Activated CD8-positive, alpha-beta memory T cell treated with anti-CD3 and anti-CD28 coated beads, Interleukin-2, amount 50 U/mL, for 48 hours (primary cell): ENCODE data around the gene TPRKB.
"Not testable (repeated sequence)": the region's sequence is repeated elsewhere in the genome, so short reads cannot be mapped to it uniquely, and the experiment has no call there.

Source experiments
- DNase-seq: peaks from one replicate; pipeline ENCODE4 v3.0.0-alpha.2; 2020

The TPRKB gene

DNA sequence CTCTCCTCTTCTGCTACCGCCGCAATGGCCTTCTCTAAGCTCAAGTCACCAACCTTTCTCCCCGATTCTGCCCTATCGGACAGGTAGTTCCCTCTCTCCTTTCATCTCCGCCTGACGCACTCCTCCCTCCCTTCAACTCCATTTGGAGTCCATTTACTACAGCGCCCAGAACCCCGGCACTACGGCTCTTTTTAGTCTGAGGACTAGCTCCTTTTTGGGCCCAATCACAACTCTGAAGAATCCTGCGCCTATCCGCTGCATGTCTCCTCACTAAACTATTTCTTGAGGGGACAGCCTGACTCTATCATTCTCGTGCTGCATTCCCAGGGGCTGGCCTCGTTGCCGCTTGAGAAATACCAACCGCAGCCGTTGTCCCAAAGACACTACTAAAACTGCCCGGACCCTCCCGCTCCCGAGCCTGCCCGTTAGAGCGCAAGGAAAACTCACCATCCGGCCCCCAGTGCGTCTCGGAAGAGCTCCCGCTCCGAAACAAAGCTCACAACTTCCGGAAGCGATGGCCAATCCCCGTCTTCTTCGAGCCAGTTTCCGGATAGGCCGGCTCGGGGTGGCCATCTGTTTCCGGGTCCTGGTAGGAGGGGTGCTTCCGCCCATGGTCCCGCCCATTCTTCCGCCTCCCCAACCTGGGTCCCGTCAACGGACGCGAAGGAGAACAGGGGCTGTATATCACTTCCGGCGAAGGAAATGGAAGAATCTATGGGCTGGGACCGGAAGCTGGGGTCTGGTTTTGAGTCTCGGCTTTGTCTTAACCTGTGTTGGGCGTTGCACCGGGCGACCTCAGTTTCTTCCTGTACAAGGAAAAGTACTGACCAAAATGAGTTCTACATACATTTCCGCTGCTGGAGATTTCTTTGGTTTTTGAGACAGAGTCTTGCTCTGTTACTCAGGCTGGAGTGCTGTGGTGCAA lies at the start of gene TPRKB:
TSS of gene TPRKB (minus strand) at position 491 of the 925 bp plus-strand sequence. CDS start 2,776 bp downstream, outside the sequence.
- DNase-seq: peak; percentile 96

DNA sequence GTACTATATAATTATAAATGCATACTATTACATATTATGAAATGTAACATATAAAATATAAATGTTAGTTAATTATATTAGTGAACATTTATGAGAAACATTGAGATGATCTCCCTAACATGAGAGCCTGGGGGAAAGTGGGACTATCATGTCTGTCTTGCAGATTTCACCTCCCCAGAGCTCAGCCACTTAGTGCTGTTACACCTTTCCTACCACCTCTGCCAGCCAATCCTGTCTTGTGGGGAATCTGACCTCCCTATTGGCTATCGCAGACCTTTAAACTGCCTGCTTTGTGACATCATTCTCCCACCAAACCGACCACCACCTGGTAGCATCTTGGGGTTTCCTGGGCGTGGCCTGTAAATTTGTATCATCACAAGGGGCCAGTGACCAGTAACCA lies 46.7 kb upstream of the TPRKB start, which contains the start of gene C2orf78:
TSS of gene C2orf78 (plus strand) at position 301 of the 400 bp plus-strand sequence. CDS start 127 bp downstream, outside the sequence.
- not testable (repeated sequence) for DNase-seq

DNA sequence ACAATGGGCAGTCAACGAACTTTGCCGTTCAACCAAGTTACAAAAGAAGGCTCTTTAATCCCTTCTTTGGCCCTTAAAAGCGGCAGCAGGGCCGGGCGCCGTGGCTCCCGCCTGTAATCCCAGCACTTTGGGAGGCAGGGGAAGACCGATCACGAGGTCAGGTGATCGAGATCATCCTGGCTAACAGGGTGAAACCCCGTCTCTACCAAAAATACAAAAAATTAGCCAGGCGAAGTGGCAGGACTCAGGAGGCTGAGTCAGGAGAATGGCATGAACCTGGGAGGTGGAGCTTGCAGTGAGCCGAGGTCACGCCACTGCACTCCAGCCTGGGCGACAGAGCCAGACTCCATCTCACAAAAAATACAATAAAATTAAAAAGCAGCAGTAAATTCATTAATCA lies 46.3 kb upstream of the TPRKB start:
- not testable (repeated sequence) for DNase-seq

DNA sequence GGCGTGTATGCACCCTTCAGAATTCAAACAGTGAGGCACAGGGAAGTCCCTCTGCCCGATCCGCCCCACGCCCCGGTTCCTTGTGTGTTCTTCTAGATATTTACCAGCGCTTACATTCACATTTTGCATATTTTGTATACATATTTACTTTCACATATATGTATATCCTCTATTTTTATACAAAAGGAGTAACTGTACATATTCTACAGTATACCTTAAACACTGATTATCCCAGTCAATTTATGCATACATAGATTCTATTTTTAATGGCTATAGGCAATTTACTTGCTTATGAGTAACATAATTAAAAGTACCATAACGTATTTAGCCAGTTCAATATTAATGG lies 43.1 kb upstream of the TPRKB start:
- no peak for DNase-seq

DNA sequence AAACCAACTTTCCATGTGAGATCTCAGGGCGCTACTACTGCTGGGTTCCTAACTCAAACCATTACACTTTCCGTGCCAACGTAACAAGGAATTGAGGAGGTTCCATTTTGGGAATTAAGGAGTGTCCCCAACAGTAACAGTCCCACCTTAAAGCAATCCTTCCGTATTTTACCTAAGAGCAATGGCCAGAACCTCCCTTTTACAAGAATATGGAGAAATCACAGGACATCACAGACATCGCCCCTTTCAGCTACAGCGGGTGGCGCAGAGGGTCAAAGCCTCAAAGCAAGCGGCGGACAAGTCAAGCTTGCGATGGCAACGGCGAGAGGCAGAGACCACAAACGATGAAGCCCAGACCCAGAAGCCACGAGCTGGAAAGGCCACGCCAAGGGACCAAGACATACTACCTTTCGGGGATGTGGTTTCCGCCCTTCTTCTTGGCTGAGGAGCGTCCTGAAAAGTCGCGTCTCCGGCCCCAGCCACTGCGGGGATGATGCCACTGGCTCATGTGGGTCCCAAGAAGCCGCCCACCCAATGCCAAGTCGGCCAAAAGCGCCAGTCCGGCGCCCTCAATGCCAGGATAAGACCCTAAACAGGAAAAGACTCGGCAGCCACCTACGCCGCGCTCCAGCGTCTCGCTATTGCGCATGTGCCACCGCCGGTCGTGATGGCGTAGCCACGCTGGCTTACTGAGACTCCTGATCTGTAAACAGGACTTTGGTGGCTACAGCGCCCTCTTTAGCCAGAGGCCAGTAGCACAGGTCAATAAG lies 42.5 kb upstream of the TPRKB start, which contains the start of gene DUSP11:
TSS of gene DUSP11 (minus strand) at position 637 of the 770 bp plus-strand sequence. CDS start at position 508, 129 bp downstream.
- peak; percentile 98 for DNase-seq

DNA sequence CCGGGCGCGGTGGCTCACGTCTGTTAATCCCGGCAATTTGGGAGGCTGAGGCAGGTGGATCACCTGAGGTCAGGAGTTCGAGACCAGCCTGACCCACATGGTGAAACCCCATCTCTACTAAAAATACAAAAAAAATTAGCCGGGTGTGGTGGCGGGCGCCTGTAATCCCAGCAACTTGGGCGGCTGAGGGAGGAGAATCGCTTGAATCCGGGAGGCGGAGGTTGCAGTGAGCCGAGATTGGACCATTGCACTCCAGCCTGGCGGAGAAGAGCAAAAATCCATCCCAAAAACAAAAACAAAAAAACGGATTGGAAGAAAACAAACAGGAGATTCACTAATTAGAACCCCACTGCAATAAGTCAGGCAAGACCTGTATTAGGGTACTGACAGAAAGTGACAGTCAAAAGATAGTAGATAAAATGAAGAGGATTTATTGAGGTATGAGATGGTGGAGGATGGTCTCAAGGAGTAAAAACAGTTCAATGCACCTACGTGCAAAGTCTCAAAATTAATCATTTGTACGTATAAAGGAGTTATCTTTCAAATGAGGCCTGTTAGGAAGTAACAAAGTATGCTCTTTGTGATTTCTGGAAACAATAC lies 41.8 kb upstream of the TPRKB start:
- DNase-seq: not testable (repeated sequence)

DNA sequence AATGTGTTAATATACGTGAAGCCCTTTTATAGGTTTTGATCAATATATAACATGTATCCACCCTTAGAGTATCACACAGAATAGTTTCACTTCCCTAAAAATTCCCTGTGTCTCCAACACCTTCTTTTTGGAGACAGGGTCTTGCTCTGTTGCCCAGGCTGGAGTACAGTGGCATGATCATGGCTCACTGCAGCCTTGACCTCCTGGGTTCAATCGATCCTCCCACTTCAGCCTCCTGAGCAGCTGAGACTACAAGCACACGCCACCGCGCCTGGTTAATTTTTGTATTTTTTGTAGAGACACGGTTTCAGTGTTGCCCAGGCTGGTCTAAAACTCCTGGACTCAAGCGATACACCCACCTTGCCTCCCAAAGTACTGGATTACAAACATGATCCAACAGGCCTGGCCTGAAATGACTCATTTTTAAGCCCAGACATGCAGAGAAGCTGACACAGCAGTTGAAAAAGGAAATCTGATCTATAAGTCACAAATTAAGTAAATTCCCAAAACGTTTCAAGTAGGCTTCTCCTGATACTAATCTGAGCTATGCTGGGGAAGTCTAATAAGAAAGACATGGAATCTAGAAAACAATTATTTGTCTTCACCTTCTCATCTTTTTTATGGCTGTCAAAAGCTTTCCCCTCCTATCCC lies 39.8 kb upstream of the TPRKB start:
- no peak for DNase-seq

DNA sequence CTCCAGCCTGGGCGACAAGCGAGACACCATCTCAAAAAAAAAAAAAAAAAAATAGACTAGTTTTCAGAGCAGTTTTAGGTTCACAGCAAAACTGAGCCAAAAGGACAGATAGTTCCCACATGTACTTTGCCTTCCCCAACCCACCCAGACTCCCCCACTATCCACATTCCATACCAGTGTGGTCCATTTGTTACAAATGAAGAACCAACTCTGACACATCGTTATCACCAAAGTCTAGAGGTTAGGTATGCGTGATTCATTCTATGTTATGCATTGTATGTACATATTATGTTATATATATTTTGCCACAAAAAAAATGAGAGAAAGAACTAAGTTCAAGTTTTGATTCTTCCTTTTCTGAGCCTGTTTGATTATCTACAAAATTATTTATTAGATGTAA lies 39.2 kb upstream of the TPRKB start:
- no peak for DNase-seq

DNA sequence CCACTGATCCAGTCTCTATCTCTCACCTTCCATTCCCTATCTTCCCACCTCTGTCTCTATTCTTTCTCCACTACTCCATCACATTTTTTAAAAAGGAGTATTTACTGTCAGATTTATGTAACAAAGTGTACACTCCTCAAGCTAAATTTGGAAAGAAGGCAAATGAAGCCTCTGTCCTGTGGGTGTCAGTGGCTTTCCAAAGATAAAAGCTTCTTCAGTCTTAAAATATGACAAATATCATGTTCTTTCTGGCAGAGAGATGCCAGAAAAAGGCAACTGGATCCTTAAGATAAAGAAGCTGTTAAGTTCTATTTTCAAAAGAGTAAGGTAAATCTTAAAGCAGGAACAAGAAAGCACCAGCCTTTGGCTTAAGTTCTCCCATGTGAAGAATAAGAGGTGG lies 35.7 kb upstream of the TPRKB start:
- no peak for DNase-seq

DNA sequence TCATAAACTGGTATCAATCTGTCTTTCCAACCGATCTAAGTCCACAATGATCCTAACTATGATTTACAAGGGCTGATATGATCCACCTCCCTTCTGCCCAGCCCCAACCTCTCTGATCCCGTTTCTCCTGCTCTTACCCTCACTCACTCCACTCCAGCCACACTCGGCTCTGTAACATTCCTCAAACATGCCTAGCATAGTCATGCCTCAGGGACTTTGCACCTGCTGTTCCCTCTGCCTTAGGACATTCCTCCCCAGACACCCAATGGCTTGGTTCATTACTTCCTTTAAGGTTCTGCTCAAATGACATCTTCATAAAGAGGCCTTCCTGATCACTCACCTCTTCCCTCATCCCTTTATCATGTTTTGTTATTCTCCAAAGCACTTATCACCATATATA lies 33.6 kb upstream of the TPRKB start:
- no peak for DNase-seq

DNA sequence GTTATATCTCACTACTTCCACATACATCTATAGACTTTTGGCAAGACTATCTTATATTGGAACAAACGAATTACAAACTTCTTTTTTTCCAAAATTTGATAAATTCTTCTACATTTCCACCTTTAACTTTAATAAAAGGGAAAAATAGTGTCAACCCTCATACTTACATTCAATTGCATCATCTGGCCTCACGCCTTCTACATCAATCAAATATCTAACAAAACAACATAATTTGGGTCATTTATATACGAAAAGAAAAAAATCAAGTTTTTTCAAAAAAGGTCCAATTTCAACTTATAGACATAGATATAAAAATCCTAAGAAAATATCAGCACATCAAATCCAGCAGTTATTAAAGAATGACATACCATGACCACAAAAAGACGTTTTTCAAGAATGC lies 29.8 kb upstream of the TPRKB start:
- no peak for DNase-seq

DNA sequence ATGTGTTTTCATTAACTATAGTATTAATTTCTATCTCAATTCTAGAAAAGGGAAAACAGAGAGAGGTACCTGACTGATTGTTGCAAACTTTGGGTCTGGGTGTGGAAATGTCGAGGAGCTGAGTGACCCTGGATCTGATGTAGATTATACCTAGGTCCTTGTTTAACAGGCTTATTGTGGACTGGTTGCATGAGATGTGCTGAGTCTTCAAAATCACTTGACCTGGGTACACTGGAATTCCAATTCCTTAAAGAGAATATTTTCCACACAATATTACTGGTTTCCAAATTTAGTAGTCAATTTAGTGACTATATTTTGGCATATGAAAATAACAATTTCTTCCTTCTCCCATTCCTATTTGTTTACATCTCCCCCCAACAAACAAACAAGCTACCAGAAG lies 29.2 kb upstream of the TPRKB start:
- DNase-seq: no peak

DNA sequence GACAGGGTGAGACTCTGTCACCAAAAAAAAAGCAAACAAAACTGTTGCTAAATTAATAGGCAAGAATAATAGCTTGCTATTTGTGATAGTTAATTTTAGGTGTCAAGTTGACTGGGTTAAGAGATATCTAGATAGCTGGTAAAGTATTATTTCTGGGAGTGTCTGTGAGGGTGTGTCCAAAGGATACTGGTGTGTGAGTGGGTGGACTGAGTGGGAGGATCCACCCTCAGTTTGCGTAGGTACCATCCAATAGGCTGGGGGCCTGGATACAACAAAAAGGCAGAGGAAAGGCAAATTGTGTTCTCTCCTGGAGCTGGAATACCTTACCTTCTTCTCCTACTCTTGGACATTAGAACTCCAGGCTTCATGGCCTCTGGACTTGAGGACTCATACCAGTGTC lies 27.8 kb upstream of the TPRKB start:
- DNase-seq: no peak

DNA sequence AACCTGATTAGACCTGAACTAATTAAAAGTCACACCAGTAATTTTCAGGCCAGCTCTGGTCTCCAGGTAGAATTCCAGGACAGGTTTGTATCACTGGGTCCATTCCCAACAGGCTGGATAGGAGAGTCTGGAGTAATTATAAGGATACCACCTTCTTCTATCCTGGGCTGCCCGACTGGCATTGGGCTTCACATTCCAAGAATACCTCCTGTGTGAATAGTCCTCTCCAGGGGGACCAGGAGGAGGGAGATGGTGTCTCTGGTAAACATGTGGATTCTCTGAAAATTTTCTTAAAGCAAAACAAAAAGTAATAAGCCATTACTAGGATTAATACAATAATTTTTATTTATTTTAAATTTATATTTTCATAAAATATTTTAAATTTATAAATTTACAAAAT lies 25.4 kb upstream of the TPRKB start:
- DNase-seq: no peak

DNA sequence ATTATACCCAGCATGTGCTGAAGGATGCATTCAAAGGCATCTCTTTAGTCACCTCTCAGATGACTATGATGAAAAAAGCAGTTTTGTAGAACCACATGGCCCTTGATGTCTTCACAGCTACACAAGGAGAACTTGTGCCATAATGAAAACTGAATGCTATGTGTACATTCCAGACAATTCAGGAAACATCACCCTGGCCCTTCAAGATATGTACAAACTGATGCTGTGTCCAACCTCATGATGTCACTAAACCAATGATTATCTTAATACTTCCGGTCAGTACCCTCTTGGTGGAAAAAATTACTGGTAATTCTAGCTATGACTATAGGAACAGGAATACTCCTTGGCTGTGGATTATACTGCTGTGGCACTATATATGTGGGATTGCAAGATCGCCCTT lies 22.8 kb upstream of the TPRKB start:
- no peak for DNase-seq

DNA sequence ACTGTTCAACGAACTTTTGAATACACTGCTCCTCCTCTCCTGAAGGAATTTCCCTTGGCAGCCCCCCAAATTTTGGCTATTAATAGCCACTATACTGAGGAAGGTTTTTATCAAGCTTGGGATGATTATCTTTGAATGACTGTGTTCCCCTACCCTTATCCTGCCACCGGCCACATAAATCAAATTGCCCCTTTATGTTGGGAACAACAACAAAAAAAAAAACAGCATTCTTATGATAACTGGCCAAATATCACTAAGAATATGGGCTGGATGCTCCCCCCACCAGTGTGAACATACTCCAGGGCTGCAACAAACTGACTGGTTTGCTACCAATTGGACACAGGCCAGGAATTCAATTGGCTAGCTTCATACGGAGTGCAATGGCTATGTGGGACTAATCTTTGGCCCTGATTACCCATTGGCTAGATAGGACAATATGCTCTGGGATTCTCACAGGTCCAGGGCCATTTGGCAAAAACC lies 22.2 kb upstream of the TPRKB start:
- DNase-seq: no peak

DNA sequence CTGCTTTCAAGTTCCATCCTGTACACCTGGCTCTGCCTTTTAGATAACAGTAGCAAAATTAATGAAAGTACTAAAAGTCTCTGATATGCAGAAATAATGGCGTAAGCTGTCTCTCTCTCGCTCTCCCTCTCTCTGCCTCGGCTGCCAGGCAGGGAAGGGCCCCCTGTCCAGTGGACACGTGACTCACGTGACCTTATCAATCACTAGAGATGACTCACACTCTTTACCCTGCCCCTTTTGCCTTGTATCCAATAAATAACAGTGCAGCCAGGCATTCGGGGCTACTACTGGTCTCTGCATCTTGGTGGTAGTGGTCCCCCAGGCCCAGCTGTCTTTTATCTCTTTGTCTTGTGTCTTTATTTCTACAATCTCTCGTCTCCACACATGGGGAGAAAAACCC lies 17.2 kb upstream of the TPRKB start:
- not testable (repeated sequence) for DNase-seq

DNA sequence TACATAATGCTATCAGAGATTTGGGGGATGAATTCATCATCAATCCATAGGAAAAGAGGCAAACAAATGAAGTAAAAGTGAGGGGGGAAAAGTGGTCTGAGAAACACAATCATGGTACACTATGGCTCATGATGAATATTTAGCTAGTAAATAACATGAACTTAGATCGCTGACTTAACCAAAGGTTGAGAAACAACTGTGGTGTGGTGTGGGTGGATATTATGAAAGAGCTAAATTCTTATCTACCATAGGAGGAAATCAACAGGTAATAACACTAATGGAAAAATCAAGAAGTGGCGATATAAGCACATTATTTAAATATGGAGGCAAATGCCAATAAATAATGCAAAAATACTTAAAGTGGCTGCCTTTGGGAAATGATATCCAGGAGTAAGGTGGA lies 12.2 kb upstream of the TPRKB start:
- DNase-seq: no peak

DNA sequence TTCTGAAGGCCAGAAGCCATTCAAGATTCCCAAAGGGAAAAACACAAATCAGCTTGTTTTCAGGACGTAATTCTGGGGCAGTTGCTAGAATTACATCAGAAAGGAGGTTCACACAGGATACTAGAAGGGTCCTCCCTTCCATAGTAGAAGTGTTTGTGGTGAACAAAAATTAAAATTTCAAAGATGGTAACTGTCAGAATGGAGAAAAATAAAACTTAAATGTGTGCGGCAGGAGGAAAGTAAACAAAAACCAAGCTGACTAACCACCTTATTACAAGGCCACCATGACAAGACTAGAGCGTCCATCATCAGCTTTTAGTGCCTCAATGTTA lies 9.7 kb upstream of the TPRKB start:
- DNase-seq: no peak

DNA sequence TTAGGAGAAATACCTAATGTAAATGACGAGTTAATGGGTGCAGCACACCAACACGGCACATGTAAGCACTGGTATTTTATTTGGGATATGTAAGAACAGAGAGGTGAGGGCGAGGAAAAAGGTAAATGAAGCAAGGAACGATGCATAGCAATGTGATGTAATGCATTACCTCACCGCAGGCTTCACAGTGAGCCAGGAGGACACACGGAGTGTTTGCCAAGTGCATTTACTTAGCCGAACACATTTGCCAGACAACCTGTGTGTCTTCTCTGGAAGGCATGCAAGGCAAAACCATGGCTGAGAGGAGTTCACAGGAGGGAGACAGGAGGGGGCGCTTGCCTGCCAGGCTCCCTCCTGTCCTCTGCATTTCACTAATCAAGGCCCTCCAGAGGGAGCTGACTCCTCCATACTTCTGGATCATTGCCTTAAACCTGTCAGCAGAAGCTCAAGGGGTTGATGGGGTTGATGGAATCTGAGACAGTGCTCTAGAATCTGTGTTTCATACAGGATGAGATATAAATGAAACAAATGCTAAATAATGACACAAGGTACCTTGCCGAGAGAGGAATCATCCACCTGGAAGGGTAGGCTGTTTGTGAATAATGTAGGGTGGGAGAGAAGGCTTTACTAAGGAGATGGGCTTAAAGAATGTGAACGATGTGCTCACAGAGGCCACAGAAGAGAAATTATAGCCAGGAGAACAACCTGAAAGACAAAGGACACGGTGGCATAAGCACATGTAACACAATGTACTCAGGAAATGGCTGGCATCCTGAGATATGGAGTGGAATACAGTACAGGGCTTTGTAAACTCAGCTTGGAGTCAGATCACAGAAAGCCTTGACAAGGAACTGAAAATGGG lies 9.1 kb upstream of the TPRKB start:
- DNase-seq: no peak

DNA sequence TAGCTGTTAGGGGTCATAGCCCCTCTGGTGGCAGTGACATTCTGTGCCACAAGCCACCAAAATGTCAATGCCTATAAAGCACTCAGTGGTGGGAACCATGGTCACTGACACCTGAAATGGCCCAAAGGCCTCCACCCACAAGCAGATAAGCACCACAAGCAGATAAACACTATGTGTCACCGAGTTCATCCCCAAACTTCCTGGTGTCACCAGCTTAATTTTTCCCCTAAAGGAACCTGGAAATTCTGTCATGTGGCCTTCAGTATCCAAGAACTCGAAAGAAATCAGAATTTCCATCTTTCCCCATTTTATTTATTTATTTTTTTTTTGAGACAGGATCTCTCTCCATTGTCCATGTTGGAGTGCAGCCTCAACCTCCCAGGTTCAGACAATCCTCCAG lies 3.6 kb upstream of the TPRKB start:
- no peak for DNase-seq

DNA sequence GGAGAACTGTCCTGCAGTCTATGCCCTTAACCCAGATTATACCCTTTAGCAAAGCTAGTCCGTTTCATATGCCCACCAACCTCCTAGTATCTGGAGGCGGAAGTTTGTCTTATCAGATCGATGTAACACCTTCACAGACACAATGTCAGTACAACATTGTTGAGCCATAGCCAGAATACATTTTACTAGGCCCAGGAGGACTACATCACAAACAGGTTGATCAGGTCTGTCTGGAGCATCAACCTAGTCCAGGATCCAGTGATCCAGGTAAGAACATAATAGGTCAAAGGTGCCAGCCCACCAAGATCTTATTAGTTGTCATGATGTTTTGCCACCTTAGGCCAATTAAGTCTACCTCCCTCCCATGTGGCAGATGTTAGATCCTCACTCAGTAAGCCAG lies 2.0 kb upstream of the TPRKB start:
- no peak for DNase-seq
